Stromal cell of bone marrow (primary cell): ENCODE data around the gene ZNF286A.
A peak's percentile ranks its signal among the peaks of the same experiment; 100 is the strongest.
"Not testable (repeated sequence)": the region's sequence is repeated elsewhere in the genome, so short reads cannot be mapped to it uniquely, and the experiment has no call there.

Experiments used
- DNase-seq: peaks from one replicate; pipeline ENCODE4 v3.0.0-alpha.2; 2012; ENCODE audit warnings: low read depth

ZNF286A gene

DNA sequence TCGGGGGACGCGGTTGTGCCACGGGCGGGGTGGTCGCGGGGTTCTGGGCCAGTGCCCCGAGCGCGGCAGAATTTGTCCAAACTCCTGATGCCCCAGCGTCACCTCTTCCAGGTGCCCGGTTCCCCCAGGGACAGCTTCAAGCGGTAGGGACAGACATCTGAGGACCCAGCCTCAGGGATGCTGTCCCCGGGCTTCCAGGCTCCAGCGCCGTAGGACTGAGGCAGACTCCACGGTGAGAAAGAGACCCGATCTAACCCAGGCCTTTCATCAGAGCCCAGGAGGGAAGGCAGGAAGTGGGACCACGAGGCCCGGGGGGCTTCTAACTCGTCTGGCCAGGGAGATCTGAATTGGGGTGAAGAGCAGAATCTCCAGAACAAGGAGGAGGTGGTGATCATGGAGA is 385 bp downstream of the ZNF286A start:
- not testable (repeated sequence) for DNase-seq

DNA sequence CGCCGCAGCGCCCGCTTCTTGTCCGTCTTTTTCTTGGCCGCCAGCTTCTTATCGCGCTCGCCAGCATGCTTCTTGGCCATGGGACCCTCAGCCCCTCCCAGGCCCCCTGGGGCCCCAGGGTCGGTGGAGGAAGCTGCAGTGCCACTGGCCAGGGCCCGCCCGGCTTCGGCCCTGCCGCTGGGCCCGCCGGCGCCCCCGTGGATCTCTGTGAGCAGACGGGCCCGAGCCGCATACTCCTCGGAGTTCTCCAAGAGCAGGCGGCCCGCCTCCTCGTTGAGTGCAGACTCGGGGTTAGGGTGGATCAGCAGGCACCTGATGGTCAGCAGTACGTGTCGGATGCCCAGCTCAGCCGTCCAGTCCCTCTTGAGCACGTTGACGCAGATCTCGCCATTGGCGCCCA is 4.7 kb downstream of the ZNF286A start:
- DNase-seq: not testable (repeated sequence)

GRCh38 chr17:15704813-15705212 is 5.3 kb downstream of the ZNF286A start:
- DNase-seq: not testable (repeated sequence)

DNA sequence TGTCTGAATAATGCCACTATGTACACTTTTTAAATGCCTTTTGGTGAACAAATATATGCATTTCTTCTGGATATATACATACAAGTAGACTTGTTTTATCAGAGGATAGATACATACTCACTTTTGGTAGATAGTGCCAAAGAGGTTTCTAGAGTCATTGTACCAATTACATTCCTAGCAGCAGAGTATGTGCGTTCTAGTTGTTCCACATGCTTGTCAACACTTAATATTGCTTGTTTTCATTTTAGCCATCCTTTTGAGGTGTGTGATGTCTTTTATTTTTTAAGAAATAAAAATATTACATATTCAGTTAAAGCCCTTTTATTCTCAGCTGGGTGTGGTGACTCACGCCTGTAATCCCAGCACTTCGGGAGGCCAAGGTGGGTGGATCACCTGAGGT is 9.3 kb downstream of the ZNF286A start:
- not testable (repeated sequence) for DNase-seq

DNA sequence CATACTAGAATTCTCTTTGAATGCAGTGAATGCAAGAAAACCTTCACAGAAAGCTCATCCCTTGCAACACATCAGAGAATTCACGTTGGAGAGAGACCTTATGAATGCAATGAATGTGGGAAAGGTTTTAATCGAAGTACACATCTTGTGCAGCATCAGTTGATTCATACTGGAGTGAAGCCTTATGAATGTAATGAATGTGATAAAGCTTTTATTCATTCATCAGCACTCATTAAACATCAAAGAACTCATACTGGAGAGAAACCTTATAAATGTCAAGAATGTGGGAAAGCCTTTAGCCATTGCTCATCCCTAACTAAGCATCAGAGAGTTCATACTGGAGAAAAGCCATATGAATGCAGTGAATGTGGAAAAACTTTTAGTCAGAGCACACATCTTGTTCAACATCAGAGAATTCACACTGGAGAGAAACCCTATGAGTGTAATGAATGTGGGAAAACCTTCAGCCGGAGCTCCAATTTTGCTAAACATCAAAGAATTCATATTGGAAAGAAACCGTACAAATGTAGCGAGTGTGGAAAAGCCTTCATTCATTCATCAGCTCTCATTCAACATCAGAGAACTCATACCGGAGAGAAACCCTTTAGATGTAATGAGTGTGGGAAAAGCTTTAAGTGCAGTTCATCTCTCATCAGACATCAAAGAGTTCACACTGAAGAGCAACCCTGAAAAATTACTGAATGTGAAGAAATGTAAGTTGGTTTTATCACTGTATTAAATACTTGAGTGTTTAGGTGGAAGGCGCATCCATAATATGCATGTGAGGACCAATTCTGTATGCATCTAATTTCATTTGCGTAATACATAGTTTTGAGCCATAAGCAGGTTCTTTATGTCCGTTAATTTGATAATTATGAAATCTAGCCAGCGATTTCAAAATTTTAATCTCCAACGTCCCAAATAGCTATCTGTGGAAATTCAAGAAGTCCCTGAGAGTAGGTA is 17.3 kb downstream of the ZNF286A start:
- not testable (repeated sequence) for DNase-seq

GRCh38 chr17:15730535-15730934 is 31.0 kb downstream of the ZNF286A start:
- DNase-seq: not testable (repeated sequence)

- not testable (repeated sequence) for DNase-seq
Measured at GRCh38 chr17:15731900-15732299, 32.3 kb downstream of the ZNF286A start, which contains the start of gene TBC1D26. Gene TBC1D26 (plus strand): TSS chr17:15732283. CDS start chr17:15735349, 3,066 bp downstream.

GRCh38 chr17:15733174-15733789 is 33.7 kb downstream of the ZNF286A start:
- DNase-seq: not testable (repeated sequence)

- not testable (repeated sequence) for DNase-seq
Measured at GRCh38 chr17:15736578-15736977, 37.0 kb downstream of the ZNF286A start.

- DNase-seq: no peak
Measured at GRCh38 chr17:15738066-15738465, 38.5 kb downstream of the ZNF286A start.

- not testable (repeated sequence) for DNase-seq
Measured at GRCh38 chr17:15739259-15739658, 39.7 kb downstream of the ZNF286A start.

DNA sequence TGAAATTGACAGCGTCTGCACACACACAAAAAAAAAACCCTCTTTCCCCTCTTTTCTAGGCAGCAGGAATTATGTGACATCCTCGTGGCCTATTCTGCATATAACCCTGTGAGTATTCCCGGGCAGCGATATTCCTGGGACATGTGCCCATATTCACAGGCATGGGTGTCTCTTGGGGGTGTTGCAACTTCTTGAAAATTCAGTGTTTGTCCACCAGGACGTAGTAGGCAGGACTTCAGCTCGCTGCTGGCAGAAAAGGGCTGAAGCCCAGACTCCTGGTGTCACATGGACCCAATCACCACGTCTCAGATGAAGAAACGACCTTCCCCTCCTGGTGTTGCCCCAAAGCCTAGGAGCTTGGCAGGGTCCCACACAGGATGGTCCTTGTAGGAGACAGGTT is 40.5 kb downstream of the ZNF286A start:
- peak; percentile 18 for DNase-seq

- DNase-seq: no peak
Measured at GRCh38 chr17:15740570-15741120, 41.1 kb downstream of the ZNF286A start.

- no peak for DNase-seq
Measured at GRCh38 chr17:15741624-15742023, 42.1 kb downstream of the ZNF286A start.

DNA sequence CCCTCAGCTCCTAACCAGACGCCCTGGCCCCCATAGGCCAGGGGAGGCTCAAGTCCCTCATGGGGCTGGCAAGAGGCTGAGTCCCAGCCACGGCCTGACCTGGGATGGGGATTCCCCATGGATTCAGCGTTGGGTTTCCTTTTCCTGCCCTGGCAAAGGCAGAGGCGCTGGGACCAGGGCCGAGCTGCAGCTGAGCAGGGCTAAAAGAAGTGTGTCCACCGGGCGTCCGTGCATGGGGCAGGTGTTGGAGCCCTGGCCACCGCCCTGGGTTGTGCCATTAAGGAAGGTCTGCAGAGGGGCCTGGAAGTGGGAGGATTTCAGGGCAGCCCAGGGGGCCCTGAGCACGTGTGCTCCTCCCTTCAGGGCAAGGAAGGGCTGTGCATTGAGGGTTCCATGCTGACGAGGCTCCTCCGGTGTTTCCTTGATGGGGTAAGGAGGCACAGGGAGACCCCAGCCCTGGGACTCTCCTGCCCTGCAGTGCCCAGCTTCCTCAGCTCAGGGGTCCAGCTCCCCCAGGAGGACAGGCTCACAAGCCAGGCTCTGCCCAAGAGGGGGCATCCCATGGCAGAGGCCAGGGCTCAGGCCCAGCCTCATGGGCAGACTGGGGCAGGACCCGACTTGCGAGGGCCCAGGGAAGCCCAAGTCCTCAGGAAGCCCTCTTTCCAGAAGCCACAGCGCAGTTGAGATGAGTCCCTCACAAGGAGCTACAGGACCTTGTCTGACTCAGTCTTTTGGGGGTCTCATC is 42.7 kb downstream of the ZNF286A start:
- no peak for DNase-seq

DNA sequence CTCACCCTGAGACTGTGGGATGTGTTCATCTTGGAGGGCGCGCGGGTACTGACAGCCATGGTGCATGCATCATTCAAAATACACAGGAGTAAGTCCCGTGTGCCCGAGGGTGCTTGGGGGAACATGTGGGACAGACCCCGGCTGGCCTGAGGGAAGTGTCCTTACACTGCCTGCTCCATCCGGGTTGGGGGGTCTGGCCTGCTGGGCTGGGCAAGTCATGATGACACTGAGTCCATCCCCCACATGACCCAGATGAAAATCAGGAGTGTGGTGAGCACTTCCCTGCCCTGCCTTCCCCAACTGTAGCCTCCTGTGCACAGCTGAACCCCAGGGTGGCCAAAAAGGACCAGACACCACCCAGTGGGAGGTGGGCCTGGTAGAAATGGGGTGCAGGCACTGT is 43.4 kb downstream of the ZNF286A start:
- no peak for DNase-seq

DNA sequence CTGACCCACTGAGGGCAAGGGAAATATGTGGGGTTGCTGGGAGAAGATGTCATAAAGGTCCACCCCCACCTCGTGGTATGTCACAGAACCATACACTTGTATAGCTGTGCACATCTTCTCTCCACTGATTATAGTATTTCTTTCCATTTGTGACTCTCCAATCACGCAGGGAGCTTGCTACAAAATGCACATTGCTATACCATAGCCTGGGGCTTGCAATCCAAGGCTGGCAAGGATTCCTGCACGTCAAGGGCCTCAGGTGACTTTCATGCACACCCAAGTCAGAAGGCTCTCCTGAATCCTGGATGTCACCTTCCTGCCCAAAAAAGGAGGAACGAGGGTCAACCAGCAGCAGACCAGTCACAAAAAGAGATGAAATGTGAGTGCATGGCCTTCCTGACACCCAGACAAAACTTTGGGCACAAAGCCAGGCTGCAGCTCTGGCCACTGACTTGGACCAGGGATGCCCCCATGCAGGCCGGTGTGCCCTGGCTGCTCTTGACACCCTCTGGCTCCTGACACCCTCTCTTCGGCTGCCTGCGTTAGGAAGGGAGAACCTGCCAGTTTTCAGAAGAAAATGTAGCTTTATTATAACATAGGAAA is 44.6 kb downstream of the ZNF286A start:
- DNase-seq: no peak

- no peak for DNase-seq
Measured at GRCh38 chr17:15744885-15745284, 45.3 kb downstream of the ZNF286A start.

DNA sequence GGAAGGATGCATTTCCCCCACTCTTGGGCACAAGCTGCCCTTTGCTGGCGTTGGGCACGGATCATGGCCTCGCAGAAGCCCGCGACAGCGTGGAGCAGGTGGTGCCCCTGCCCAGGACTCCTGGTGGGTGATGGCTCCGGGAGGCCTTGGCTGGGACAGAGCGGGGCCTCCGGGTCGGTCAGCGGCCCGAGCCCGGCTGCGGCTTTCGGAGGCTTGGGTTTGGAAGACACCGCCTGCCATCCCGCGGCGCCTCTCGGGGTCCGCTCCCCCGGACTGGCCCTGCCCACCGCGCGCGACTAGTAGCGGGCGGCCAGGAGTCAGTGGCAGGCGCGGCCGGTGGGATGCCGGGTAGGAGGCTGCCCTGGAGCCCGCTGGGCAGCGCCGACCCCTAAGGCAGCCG is 49.9 kb downstream of the ZNF286A start:
- DNase-seq: not testable (repeated sequence)

GRCh38 chr17:15768865-15769533 is 69.4 kb downstream of the ZNF286A start:
- DNase-seq: not testable (repeated sequence)
